ENCODE measurements around the gene GGT5.

The GGT5 gene

GRCh38 chr22:24181088-24181995 is 63.5 kb downstream of the GGT5 start, which contains the start of gene SUSD2:
TSS of gene SUSD2 (plus strand) at chr22:24181487. CDS start at chr22:24181520, 33 bp downstream.
- TF ChIP-seq POLR2AphosphoS5 (IDR thresholded peaks at IDR 0.05; ENCODE audit: low read depth) (no peak), REST (IDR thresholded peaks at IDR 0.05; ENCODE audit: insufficient replicate concordance, low read depth) (no peak), SPI1 (IDR thresholded peaks at IDR 0.05; ENCODE audit: borderline replicate concordance, low read depth) (no peak), CTCF (IDR thresholded peaks at IDR 0.05; ENCODE audit: insufficient read depth, low read length) (no peak), GABPA (IDR thresholded peaks at IDR 0.05; ENCODE audit: low read depth) (no peak)
- no peak for DNase-seq (ENCODE audit: low read depth in 1 of 2, low spot score in 1 of 2)
- Histone ChIP-seq H3K4me3 (replicated peaks; ENCODE audit: insufficient read depth, low read length) (no peak within 1 kb of the TSS), H3K27me3 (ENCODE audit: insufficient read depth, poor library complexity, severe bottlenecking) (no peaks in the 10 kb centered on the region), H3K27ac (replicated peaks) (no peak within 1 kb of the TSS)

- no peak overlapping the region for H3K4me3 ChIP-seq (replicated peaks; ENCODE audit: insufficient read depth, low read length)
- no peak for DNase-seq (ENCODE audit: low read depth in 1 of 2, low spot score in 1 of 2)
- no peak overlapping the region for H3K27ac ChIP-seq (replicated peaks)
- no peak for TF ChIP-seq CTCF (IDR thresholded peaks at IDR 0.05; ENCODE audit: insufficient read depth, low read length)
- TF ChIP-seq REST (IDR thresholded peaks at IDR 0.05; ENCODE audit: insufficient replicate concordance, low read depth): no peak
- no peaks in the 10 kb centered on the region for H3K27me3 ChIP-seq (ENCODE audit: insufficient read depth, poor library complexity, severe bottlenecking)
These were observed 64.4 kb downstream of the GGT5 start for GRCh38 chr22:24180316-24181087.

GRCh38 chr22:24179478-24180210 is 65.2 kb downstream of the GGT5 start:
- TF ChIP-seq SPI1 (IDR thresholded peaks at IDR 0.05; ENCODE audit: borderline replicate concordance, low read depth): no peak
- no peak for TF ChIP-seq CTCF (IDR thresholded peaks at IDR 0.05; ENCODE audit: insufficient read depth, low read length)
- no peak for TF ChIP-seq POLR2AphosphoS5 (IDR thresholded peaks at IDR 0.05; ENCODE audit: low read depth)
- no peak for TF ChIP-seq REST (IDR thresholded peaks at IDR 0.05; ENCODE audit: insufficient replicate concordance, low read depth)
- TF ChIP-seq GABPA (IDR thresholded peaks at IDR 0.05; ENCODE audit: low read depth): no peak
- H3K27me3 ChIP-seq (ENCODE audit: insufficient read depth, poor library complexity, severe bottlenecking): no peaks in the 10 kb centered on the region
- H3K27ac ChIP-seq (replicated peaks): no peak overlapping the region
- no peak for DNase-seq (ENCODE audit: low read depth in 1 of 2, low spot score in 1 of 2)
- H3K4me3 ChIP-seq (replicated peaks; ENCODE audit: insufficient read depth, low read length): no peak overlapping the region

All from HL-60 (cell line).